ENCODE measurements around the gene C19orf85.
"Not testable (repeated sequence)": the region's sequence is repeated elsewhere in the genome, so short reads cannot be mapped to it uniquely, and the experiment has no call there.

The C19orf85 gene

GRCh38 chr19:55464662-55465054 lies at the start of gene C19orf85:
Gene C19orf85 (minus strand): TSS chr19:55464751. CDS start chr19:55464554, 197 bp downstream.
- no peak for DNase-seq (ENCODE audit: low read depth, low spot score)

- DNase-seq (ENCODE audit: low read depth, low spot score), result no peak
Observed at GRCh38 chr19:55508120-55508519, 43.6 kb upstream of the C19orf85 start.

- no peak for DNase-seq (ENCODE audit: low read depth, low spot score)
Observed at GRCh38 chr19:55504981-55505380, 40.4 kb upstream of the C19orf85 start.

- no peak for DNase-seq (ENCODE audit: low read depth, low spot score)
Observed at GRCh38 chr19:55504252-55504603, 39.7 kb upstream of the C19orf85 start.

- DNase-seq (ENCODE audit: low read depth, low spot score), result peak; percentile 97
Observed at GRCh38 chr19:55503502-55504251, 39.1 kb upstream of the C19orf85 start.

GRCh38 chr19:55503157-55503501 lies 38.6 kb upstream of the C19orf85 start:
- no peak for DNase-seq (ENCODE audit: low read depth, low spot score)

GRCh38 chr19:55502197-55502952 lies 37.8 kb upstream of the C19orf85 start:
- no peak for DNase-seq (ENCODE audit: low read depth, low spot score)

- no peak for DNase-seq (ENCODE audit: low read depth, low spot score)
Observed at GRCh38 chr19:55500368-55500952, 35.9 kb upstream of the C19orf85 start.

GRCh38 chr19:55498246-55498840 lies 33.8 kb upstream of the C19orf85 start:
- DNase-seq (ENCODE audit: low read depth, low spot score), result no peak

- DNase-seq (ENCODE audit: low read depth, low spot score), result no peak
Observed at GRCh38 chr19:55497763-55498162, 33.2 kb upstream of the C19orf85 start.

GRCh38 chr19:55496820-55497219 lies 32.3 kb upstream of the C19orf85 start:
- DNase-seq (ENCODE audit: low read depth, low spot score), result not testable (repeated sequence)

- no peak for DNase-seq (ENCODE audit: low read depth, low spot score)
Observed at GRCh38 chr19:55495646-55496349, 31.2 kb upstream of the C19orf85 start.

GRCh38 chr19:55494172-55494761 lies 29.7 kb upstream of the C19orf85 start:
- no peak for DNase-seq (ENCODE audit: low read depth, low spot score)

- DNase-seq (ENCODE audit: low read depth, low spot score), result no peak
Observed at GRCh38 chr19:55493645-55494171, 29.2 kb upstream of the C19orf85 start.

- no peak for DNase-seq (ENCODE audit: low read depth, low spot score)
Observed at GRCh38 chr19:55493052-55493644, 28.6 kb upstream of the C19orf85 start.

- no peak for DNase-seq (ENCODE audit: low read depth, low spot score)
Observed at GRCh38 chr19:55492362-55492944, 27.9 kb upstream of the C19orf85 start.

GRCh38 chr19:55491546-55492360 lies 27.2 kb upstream of the C19orf85 start:
- DNase-seq (ENCODE audit: low read depth, low spot score), result no peak

GRCh38 chr19:55490478-55491432 lies 26.2 kb upstream of the C19orf85 start:
- DNase-seq (ENCODE audit: low read depth, low spot score), result peak; percentile 54
